DMS 273 treated with DMSO at 0.1 percent for 48 hours (cell line): ENCODE results near the gene AKT1.
"Not testable (repeated sequence)": the region's sequence is repeated elsewhere in the genome, so short reads cannot be mapped to it uniquely, and the experiment has no call there.

Source experiments
- DNase-seq: peaks from one replicate; lab custom pipeline; 2025; lab: John Stamatoyannopoulos, UW

AKT1 gene

DNA sequence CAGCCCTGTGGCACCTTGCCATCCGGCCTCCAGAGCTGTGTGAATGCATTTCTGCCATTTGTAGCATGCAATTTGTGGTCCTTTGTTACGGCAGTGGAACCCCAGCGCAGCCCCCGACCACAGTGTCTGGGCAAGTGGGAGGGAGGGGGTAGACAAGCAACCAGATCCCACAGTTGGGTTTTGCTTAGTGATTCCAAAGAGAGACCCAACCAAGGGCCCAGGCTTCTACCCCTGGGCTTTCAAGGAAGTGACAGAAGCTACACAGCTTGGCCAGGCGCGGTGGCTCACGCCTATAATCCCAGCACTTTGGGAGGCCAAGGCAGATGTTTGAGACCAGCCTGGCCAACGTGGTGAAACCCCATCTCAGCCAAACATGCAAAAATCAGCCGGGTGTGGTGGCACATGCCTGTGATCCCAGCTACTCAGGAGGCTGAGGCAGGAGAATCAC is 23.2 kb upstream of the AKT1 start:
- DNase-seq = peak; percentile 42

DNA sequence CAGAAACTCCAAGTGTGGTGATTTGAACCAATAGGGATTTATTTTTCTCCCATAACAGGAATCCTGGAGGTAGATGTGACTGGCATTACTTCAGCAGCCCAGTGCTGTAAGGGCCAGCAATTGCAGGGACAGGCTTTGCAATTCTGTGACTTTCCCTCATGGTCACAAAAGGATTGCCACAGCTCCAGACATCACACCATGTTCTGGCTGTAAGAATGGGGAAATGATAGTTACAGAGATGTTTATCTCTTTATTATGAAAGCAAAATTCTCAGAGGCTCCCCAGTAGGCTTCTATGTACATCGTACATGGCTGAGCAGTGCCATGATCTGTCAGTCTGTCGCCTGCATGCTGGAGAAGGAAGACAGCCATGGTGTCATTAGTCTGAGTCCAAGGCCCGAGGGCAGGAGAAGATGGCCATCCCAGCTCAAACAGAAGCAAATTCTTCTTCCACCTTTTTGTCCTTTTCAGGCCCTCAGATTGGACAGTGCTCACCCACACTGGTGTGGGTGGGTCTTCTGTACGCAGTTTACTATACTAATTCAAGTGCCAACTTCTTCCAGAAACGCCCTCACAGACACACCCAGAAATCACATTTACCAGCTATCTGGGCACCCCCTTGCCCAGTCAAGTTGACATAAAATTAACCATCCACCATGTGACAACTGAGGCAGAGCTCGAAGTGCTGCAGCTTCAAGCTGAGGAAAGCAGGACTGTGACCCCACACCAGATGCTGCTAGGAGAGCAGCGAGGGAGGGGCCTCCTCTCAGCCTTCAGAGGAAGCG is 22.6 kb upstream of the AKT1 start:
- peak; percentile 42 for DNase-seq

DNA sequence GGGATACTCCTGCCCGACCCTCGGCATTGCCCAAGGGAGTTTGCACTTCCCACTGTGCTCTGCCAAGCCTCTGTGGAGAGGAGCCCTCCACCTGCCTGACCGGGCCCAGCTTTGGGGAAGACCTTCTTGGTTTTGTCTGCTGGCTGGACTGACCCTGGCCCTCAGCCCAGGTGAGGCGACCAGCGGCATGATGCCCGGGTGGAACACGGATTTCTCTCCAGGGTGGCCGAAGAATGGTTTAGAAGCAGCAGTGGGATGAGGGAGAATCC is 21.0 kb upstream of the AKT1 start:
- DNase-seq = no peak

DNA sequence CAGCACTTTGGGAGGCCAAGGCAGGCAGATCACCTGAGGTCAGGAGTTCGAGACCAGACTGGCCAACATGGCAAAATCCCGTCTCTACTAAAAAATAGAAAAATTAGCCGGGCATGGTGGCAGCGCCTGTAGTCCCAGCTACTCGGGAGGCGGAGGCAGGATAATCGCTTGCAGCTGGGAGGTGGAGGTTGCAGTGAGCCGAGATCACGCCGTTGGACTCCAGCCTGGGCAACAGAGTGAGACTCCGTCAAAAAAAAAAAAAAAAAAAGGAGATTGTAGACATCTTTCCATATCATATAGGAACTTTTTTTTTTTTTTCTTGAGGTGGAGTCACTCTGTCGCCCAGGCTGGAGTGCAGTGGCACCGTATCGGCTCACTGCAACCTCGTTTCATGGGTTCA is 19.2 kb upstream of the AKT1 start:
- not testable (repeated sequence) for DNase-seq

DNA sequence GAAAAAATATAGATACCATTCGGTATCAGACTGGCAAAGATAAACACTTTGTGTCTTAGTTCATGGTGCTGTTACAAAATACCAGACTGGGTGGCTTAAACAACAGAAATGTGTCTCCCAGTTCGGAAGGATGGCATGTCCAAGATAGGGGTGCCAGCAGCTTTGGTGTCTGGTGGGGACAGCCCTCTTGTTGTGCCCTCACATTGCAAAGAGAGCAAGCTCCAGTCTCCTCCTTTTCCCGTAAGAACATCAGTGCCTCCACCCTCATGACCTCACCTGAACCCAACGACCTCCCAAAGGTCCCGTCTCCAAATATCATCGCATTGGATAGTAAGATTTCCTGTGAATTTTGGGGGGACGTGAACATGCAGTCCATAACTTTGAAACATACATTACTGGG is 17.7 kb upstream of the AKT1 start:
- no peak for DNase-seq

DNA sequence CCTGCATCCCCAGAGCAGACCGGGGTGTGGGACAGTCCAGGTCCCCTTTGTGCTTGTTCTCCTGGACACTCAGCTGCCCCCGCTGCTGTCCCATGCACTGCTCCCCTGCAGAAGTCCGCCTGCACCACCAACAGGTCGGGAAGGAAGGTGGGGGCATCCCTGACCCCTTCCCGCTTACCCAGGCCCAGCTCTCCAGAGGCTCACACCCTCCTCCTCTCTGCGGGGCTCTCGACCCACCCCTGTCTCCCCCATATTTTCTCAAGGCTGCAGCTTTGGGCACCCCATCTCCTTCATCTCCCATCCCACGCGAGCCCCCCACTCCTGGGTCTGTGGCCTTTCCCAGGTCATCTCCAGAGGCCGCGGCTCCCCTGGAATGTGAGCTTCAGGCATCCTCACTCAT is 14.8 kb upstream of the AKT1 start:
- DNase-seq = no peak

DNA sequence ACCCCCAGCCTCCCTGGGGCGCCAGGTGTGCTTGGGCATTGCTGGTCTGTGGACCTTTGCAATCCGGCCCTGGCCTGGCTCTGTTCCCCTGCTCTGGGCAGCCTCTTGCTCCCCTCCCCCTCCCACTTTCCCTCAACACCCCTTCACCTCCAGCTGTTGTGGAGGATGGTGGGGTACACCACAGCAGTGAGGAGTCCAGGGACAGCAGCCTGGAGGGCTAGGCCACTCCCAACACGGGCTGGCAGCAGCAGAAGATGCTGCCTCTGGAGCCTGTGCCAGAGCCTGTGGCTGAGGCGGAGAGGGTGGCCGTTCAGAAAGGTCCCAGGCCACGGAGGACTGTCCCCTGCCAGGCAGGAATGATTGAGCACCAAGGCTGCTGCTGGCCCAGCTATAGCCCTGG is 12.9 kb upstream of the AKT1 start:
- no peak for DNase-seq

DNA sequence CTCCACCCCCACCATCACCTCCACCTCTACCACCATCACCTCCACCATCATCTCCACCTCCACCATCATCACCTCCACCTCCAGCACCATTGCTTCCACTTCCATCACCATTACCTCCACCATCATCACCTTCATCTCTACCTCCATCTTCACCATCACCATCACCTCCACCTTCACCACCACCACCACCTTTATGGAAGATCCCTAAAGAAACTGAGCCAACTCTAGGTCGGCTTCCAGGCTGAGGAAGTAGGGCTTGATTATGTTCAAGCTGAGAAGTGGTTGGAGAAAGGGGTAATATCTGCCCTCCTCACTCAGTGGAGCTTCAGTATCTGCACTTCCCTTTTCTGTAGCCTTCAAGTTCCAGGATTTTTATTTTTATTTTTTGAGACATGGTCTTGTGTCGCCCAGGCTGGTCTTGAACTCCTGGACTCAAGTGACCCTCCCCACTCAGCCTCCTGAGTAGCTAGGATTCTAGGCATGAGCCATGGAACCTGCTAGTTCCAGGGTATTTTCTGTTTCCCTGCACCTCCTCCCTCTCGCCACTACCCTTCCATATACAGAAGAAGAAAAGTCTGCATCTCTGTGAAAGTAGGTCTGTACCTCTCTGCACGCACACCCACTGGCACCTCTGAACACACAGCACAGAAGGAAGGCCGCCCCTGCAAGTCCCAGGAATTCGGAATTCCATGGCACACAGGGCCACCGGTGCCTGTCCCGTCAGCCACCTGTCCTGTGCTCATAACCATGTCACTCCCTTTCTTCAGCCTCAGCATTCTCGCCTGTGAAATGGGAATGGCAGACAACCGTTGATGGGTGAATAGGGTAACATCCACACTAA is 11.3 kb upstream of the AKT1 start:
- no peak for DNase-seq

DNA sequence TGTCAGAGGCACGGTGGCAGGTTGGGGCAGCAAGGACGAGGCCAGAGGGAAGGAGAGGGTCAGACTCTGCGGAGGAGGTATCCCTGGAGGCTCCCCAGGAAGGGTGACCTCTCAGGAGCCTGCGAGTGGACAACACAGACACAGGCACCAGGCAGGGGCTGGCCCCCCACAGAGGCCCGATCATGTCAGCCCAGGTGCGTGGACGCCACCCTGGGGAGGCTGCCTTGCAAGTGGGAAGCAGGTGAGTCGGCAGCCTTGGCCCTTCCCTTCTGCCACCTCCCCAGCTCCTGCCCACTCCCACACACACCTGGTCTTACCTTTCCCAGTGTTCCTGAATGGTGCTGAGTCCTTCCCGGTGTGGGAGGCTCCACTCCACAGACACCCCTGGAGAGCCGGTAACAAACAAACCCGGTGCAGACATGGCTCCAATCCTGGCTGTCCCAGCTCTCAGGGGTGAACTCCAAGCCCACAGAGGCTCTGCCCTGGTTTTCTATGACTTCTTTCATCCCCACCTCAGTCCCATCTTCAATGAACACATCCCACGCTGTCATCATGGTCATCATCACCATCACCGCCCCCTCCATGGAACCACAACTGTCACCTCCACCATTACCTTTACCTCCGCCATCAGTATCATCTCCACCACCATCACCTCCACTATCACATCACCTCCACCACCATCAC is 10.5 kb upstream of the AKT1 start:
- DNase-seq = no peak

DNA sequence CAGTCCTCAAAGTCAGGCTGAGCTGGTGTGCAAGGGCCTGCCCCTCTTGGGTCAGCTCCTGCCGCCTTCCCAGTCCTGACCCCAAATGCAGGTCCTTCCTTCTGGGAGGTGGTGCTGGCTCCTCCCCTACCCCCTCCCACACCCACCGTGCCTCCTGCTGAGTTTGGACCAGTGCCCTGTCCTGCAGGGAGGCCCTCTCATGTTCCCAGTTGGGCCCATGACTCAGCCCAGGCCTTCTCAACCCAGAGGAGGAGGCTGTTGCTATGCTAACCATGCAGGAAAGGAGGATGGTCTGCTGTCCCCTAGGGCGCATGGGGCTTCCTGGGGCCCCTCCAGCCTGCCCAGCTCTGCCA is 9.8 kb upstream of the AKT1 start:
- peak; percentile 75 for DNase-seq

DNA sequence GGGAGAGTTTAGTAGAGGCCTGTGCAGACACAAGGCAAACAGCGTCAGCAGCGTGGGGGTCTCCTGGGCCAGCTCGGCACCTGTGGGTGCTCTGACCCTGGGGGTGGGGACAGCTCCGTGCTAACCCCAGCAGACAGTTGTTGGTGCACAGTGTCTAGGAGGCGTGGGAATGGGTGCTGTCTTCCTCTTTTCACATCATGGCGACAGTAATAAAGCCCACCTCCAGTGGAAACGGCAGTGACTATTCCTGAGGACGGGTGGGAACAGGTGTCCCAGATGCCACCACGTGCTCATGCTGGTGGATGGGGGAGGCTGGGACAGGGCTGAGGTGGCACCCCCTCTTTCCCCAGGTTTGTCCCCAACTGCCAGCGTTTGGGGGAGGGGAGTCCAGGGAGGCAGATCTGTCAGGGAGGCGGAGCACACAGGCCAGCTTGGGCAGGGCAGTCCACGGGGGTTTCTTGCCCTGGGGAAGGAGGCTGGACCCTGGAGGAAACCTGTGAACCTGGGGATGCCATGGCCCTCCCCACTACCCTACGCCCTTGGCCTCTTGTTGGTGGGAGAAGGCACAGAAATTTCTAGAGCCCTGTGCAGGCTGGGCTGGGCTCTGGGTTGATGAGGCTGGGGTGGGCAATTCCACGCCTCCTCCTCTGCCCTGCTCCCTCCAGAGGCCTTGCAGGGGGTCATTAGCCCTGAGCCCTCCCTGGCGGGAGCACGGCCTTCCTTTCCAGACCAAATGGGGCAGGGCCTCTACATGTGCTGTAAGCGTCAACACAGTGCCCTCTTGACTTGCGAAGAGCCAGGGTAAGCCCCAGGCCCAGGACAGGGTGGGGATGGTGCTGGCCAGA is 9.2 kb upstream of the AKT1 start:
- DNase-seq = no peak

DNA sequence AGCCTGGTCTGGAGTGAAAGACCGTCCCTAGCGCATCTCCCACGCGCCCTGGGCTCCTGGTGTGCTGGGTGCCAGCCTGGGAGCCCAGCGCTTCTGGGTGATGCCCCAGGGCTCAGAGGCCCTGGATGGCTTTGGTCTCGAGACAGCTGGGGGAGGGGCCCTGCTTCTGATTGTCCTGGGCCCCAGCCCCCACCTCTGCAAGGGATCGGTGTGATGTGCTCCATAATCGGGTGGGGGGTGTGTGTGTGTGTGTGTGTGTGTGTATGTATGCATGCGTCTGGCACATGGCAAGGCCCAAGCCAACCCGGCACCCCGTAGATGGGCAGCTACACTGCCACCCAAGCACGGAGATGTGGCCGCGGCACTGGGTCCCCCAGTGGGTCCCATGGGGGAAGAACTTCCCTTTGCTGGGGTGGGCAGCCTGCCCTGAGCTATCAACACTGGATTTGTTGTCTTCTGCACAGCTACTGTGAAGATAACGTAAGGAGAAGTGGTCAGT is 8.4 kb upstream of the AKT1 start:
- no peak for DNase-seq

DNA sequence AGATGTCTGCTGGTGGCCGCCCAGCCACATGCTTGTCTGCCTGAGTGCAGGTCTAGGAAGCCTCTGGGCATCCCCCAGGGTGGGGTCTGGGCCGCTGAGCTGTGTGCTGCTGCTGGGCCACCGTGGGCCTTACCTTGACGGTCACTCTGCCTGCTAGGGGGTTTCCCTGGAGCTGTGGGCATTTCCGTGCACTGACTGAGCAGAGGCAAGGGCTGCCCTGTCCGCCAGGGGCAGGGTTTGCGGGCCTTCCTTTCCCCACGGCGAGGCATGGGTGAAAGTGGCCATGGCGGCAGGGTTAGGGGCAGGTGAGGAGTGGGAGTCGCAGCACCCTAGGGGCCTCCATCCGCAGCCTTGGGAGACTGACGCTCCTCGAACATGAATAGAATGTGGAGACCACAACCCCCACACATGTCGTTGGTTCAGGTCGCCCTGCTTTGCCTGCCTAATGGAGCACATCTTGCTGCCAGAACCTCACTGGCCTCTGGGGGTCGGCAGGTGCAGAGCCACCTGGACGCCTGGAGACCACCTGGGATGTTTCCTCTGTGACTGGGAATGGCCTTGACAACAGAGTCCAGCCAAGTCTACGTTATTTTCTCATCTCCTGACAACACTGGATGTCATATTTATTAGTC is 7.8 kb upstream of the AKT1 start:
- DNase-seq = no peak

DNA sequence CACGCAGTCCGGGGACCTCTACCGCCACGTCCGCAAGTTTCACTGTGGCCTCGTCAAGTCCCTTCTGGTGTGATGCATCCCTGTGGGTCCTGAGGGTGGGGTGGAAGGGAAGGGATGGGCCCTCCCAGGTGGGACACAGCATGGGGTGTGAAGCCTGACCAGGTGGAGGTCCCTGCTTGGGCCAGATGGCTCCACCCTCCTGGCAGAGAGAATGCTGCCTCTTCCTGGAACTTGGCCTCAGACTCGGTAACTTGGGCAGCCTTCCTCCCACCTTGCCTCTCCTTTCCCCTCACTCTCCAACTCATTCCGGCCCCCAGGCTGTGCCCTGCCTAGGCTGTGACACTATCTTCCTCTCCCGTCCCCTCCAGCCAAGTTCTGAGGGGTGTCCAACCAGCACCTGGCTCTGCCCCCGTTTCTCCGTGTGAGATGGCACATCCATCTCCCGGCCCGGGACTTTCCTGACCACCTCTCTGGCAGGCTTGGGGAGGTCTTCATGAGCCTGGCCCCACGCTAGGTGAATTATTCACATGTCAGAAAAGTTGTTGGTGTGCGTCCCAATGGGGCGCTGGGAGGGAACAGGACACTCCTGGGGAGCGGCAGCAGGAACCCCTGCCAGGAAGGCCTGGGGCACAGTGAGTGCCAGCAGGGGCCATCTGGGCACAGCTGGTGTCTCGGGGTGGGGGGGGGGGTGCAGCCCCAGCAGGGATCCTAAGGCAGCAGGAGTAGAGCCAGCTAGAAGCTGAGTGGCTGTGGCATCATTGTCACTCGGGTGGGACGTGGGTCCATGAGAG is 7.0 kb upstream of the AKT1 start:
- peak; percentile 54 for DNase-seq

DNA sequence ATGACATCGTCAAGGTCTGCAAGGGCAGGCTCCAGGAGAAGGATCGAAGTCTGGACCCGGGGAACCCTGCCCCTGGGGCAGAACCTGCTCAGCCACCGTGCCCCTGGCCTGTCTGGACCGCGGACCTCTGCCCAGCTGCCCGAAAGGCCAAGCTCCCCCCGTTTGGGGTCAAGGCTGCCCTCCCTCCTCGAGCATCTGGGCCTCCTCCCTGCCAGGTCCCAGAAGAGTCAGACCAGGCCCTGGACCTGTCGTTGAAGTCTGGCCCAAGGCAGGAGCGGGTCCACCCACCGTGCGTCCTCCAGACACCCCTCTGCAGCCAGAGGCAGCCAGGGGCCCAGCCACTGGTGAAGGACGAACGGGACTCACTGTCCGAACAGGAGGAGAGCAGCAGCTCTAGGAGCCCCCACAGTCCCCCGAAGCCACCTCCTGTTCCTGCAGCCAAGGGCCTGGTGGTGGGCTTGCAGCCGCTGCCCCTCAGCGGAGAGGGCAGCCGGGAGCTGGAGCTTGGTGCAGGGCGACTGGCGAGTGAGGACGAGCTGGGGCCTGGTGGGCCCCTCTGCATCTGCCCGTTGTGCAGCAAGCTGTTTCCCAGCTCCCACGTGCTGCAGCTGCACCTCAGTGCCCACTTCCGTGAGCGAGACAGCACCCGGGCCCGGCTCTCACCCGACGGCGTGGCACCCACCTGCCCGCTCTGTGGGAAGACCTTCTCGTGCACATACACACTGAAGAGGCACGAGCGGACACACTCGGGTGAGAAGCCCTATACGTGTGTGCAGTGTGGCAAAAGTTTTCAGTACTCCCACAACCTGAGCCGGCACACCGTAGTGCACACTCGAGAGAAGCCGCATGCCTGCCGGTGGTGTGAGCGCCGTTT is 6.2 kb upstream of the AKT1 start:
- DNase-seq = no peak

DNA sequence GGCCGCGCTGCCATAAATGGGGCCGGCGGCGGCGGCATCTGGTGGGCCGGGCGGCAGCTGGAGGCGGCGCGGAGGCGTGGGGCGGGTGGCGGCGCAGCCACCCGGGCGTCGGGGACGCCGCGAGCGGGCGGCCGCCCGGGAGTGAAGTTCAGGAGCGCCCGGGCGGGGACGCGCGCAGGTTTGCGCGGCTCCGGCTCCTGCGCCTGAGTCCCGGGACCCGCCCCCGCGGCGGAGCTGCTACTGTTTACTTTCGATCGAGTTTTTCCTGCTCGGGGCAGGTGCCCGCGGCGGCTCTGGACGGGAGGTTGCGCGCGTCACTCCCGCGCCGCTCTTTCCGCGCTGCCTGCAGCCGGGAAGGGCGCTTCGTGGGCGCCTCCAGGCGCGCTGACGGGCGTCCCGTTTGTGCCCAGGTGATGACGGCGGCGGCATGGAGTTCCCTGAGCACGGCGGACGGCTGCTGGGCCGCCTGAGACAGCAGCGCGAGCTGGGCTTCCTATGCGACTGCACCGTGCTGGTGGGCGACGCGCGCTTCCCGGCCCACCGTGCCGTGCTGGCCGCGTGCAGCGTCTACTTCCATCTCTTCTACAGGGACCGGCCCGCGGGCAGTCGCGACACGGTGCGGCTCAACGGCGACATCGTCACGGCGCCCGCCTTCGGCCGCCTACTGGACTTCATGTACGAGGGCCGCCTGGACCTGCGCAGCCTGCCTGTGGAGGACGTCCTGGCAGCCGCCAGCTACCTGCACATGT is 5.4 kb upstream of the AKT1 start, which contains the start of gene ZBTB42:
ZBTB42 (plus strand) TSS at position 331 of the 749 bp plus-strand sequence; CDS start at position 428, 97 bp downstream.
- DNase-seq = peak; percentile 38

DNA sequence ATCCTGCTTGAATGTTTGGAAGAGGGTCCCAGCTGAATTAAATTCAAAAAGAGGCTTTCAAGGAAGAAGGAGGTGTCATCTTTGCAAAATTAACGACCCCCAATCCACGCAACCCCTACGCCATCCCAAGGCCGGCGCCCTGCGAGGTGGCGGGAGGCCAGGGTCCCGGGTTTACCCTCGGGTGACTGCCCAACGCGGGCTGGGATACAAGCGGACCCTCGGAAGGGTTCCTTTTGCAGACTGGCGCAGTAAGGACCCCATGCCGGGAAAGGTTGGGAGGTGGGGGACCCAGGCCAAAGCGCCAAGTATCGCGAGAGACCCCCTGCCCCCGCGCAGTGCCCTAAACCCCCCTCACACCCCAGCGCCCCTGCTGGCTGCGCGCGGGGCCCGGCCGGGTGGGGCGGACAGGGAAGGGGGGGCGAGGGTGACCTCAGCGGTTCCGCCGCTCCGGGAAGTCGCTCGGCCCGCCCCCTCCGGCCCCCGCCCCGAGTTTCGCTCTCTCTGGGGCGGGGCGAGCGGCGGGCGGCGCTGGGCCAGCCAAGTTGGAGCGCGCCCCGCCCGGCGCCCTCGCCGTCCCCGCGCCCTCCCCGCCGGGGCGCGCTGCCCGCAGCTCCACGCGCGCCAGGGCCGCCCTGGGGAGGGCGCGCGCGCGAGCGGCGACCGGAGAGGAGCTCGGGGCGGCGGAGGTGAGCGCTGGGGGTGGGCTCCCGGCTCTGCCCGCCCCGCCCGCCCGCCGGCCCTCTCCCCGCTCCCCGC is 4.6 kb upstream of the AKT1 start:
- no peak for DNase-seq
